HUES64 (cell line): ENCODE data around the gene TRAIP.

Experiments
- H3K27ac ChIP-seq: 2 replicates; pipeline ENCODE4 v1.7.0; 2013; ENCODE audit warnings: low read depth, low read length, inconsistent platforms
- H3K27me3 ChIP-seq: 2 replicates; pipeline ENCODE4 v1.6.1; 2013; ENCODE audit warnings: mild to moderate bottlenecking, low read length; ENCODE audit not compliant: insufficient read depth
- H3K36me3 ChIP-seq: 2 replicates; pipeline ENCODE4 v1.6.1; 2013; ENCODE audit warnings: mild to moderate bottlenecking, low read length; ENCODE audit not compliant: insufficient read depth
- H3K4me1 ChIP-seq: 2 replicates; pipeline ENCODE4 v1.6.1; 2013; ENCODE audit warnings: mild to moderate bottlenecking, low read length, moderate library complexity; ENCODE audit not compliant: insufficient read depth
- H3K4me3 ChIP-seq: 2 replicates; pipeline ENCODE4 v1.5.1; 2013; ENCODE audit warnings: mild to moderate bottlenecking, low read length, moderate library complexity
- H3K9ac ChIP-seq: 2 replicates; pipeline ENCODE4 v1.6.1; 2013; ENCODE audit warnings: mild to moderate bottlenecking, low read depth, low read length
- H3K9me3 ChIP-seq: 2 replicates; pipeline ENCODE4 v1.6.1; 2013; ENCODE audit warnings: low read depth, low read length; ENCODE audit not compliant: insufficient read depth
- WGBS: fragments of 150-250, 120-280 bp; methylation state at CpG from one replicate; pipeline ENCODE4 v1.1.7; 2013; ENCODE audit warnings: missing lambda C conversion rate; 5-methylcytosine and 5-hydroxymethylcytosine counted together

TRAIP gene

GRCh38 chr3:49895791-49896190, 39.4 kb upstream of the TRAIP start:
- Histone ChIP-seq H3K36me3 (no peaks in the 10 kb centered on the region), H3K9ac (no peak overlapping the region), H3K9me3 (no peaks in the 10 kb centered on the region), H3K4me1 (no peaks in the 10 kb centered on the region), H3K27me3 (no peaks in the 10 kb centered on the region), H3K4me3 (no peak overlapping the region), H3K27ac (no peak overlapping the region)
- 92% methylated on average over 9 of the region's 9 CpGs for WGBS

- Histone ChIP-seq H3K9ac (no peak overlapping the region), H3K36me3 (no peaks in the 10 kb centered on the region), H3K4me3 (no peak overlapping the region), H3K27me3 (no peaks in the 10 kb centered on the region), H3K9me3 (no peaks in the 10 kb centered on the region), H3K4me1 (no peaks in the 10 kb centered on the region), H3K27ac (no peak overlapping the region)
- WGBS: 88% methylated on average over 10 of the region's 10 CpGs
Measured at GRCh38 chr3:49889296-49889695, 32.9 kb upstream of the TRAIP start.

GRCh38 chr3:49886922-49887265, 30.5 kb upstream of the TRAIP start:
- Histone ChIP-seq H3K9me3 (no peaks in the 10 kb centered on the region), H3K4me3 (no peak overlapping the region), H3K27ac (no peak overlapping the region), H3K4me1 (peaks cover 2% of the 10 kb centered on the region), H3K9ac (no peak overlapping the region), H3K27me3 (no peaks in the 10 kb centered on the region), H3K36me3 (no peaks in the 10 kb centered on the region)

- no peak overlapping the region for H3K4me3 ChIP-seq
- H3K27ac ChIP-seq: no peak overlapping the region
- H3K9me3 ChIP-seq: no peaks in the 10 kb centered on the region
- H3K4me1 ChIP-seq: peaks cover 18% of the 10 kb centered on the region
- no peaks in the 10 kb centered on the region for H3K36me3 ChIP-seq
- 84% methylated on average over 4 of the region's 4 CpGs for WGBS
- no peaks in the 10 kb centered on the region for H3K27me3 ChIP-seq
- H3K9ac ChIP-seq: no peak overlapping the region
Measured at GRCh38 chr3:49883998-49884397, 27.6 kb upstream of the TRAIP start.

- no peaks in the 10 kb centered on the region for H3K36me3 ChIP-seq
- no peak overlapping the region for H3K27ac ChIP-seq
- WGBS: 71% methylated on average over 6 of the region's 6 CpGs
- H3K27me3 ChIP-seq: no peaks in the 10 kb centered on the region
- no peak overlapping the region for H3K9ac ChIP-seq
- H3K4me3 ChIP-seq: no peak overlapping the region
- peaks cover 18% of the 10 kb centered on the region for H3K4me1 ChIP-seq
- no peaks in the 10 kb centered on the region for H3K9me3 ChIP-seq
Measured at GRCh38 chr3:49882166-49882565, 25.8 kb upstream of the TRAIP start.

GRCh38 chr3:49880581-49881315, 24.4 kb upstream of the TRAIP start:
- Histone ChIP-seq H3K9me3 (no peaks in the 10 kb centered on the region), H3K9ac (no peak overlapping the region), H3K27ac (no peak overlapping the region), H3K27me3 (no peaks in the 10 kb centered on the region), H3K4me1 (peaks cover 18% of the 10 kb centered on the region), H3K4me3 (no peak overlapping the region), H3K36me3 (no peaks in the 10 kb centered on the region)
- 31% methylated on average over 6 of the region's 6 CpGs for WGBS

- peaks cover 18% of the 10 kb centered on the region for H3K4me1 ChIP-seq
- H3K27ac ChIP-seq: no peak overlapping the region
- H3K9ac ChIP-seq: no peak overlapping the region
- 87% methylated on average over 2 of the region's 2 CpGs for WGBS
- no peaks in the 10 kb centered on the region for H3K27me3 ChIP-seq
- H3K4me3 ChIP-seq: no peak overlapping the region
- no peaks in the 10 kb centered on the region for H3K9me3 ChIP-seq
- H3K36me3 ChIP-seq: no peaks in the 10 kb centered on the region
Measured at GRCh38 chr3:49879721-49880120, 23.4 kb upstream of the TRAIP start.

- Histone ChIP-seq H3K4me1 (peaks cover 18% of the 10 kb centered on the region), H3K9ac (no peak overlapping the region), H3K36me3 (no peaks in the 10 kb centered on the region), H3K4me3 (no peak overlapping the region), H3K27me3 (no peaks in the 10 kb centered on the region), H3K27ac (no peak overlapping the region), H3K9me3 (no peaks in the 10 kb centered on the region)
Measured at GRCh38 chr3:49878686-49879085, 22.3 kb upstream of the TRAIP start.

GRCh38 chr3:49877716-49878115, 21.4 kb upstream of the TRAIP start:
- no peak overlapping the region for H3K4me3 ChIP-seq
- no peak overlapping the region for H3K9ac ChIP-seq
- no peaks in the 10 kb centered on the region for H3K9me3 ChIP-seq
- H3K27me3 ChIP-seq: no peaks in the 10 kb centered on the region
- 95% methylated on average over 2 of the region's 2 CpGs for WGBS
- H3K27ac ChIP-seq: no peak overlapping the region
- peaks cover 18% of the 10 kb centered on the region for H3K4me1 ChIP-seq
- H3K36me3 ChIP-seq: no peaks in the 10 kb centered on the region

GRCh38 chr3:49876567-49876966, 20.2 kb upstream of the TRAIP start:
- H3K9me3 ChIP-seq: no peaks in the 10 kb centered on the region
- no peaks in the 10 kb centered on the region for H3K36me3 ChIP-seq
- no peak overlapping the region for H3K9ac ChIP-seq
- H3K27ac ChIP-seq: no peak overlapping the region
- WGBS: 90% methylated on average over 5 of the region's 5 CpGs
- no peak overlapping the region for H3K4me3 ChIP-seq
- peaks cover 12% of the 10 kb centered on the region for H3K4me1 ChIP-seq
- 0 out of 2 replicates have a peak, but pooled peaks cover under 1% of the 10 kb centered on the region for H3K27me3 ChIP-seq

GRCh38 chr3:49873623-49874022, 17.3 kb upstream of the TRAIP start:
- Histone ChIP-seq H3K9ac (no peak overlapping the region), H3K36me3 (no peaks in the 10 kb centered on the region), H3K9me3 (no peaks in the 10 kb centered on the region), H3K4me1 (peaks cover under 1% of the 10 kb centered on the region; the same call in 1 of the 2 replicates), H3K4me3 (no peak overlapping the region), H3K27me3 (peaks cover 18% of the 10 kb centered on the region), H3K27ac (no peak overlapping the region)
- WGBS: 92% methylated on average over 8 of the region's 8 CpGs

GRCh38 chr3:49872801-49873281, 16.5 kb upstream of the TRAIP start:
- WGBS: 87% methylated on average over 4 of the region's 4 CpGs
- peaks cover 8% of the 10 kb centered on the region for H3K4me1 ChIP-seq
- H3K27me3 ChIP-seq: peaks cover 18% of the 10 kb centered on the region
- no peaks in the 10 kb centered on the region for H3K9me3 ChIP-seq
- no peak overlapping the region for H3K27ac ChIP-seq
- no peaks in the 10 kb centered on the region for H3K36me3 ChIP-seq
- H3K4me3 ChIP-seq: no peak overlapping the region
- H3K9ac ChIP-seq: no peak overlapping the region
